Caco-2 (cell line): ENCODE results near the gene ICAM3. TPM values are rescaled to one million over a fixed set of nuclear protein-coding genes. Genes with fewer than 3 reads are reported as not detected.

Source experiments
- BruUV-seq: library from RNA; stranded (reverse); fragments of 400-500 nt; replicated peaks from 2 replicates; lab custom pipeline; 2021; lab: Mats Ljungman, UMichigan
- CTCF ChIA-PET: fragments of 300-600 bp; sonication (Branson Sonifier 250); formaldehyde crosslinking; loops from one replicate; lab custom pipeline; 2022; ENCODE audit warnings: antibody characterized with exemption; lab: Charles Lee
- POLR2A ChIA-PET: fragments of 300-600 bp; sonication (Branson Sonifier 250); formaldehyde crosslinking; loops from one replicate; lab custom pipeline; 2022; ENCODE audit warnings: antibody characterized with exemption; lab: Charles Lee
- DNase-seq, 2 experiments: peaks; one replicate each; pipeline versions ENCODE4 v3.0.0 to v3.0.0-alpha.2; 2020 to 2022
- H3K27me3 ChIP-seq: replicated peaks from 2 replicates; pipeline ENCODE4 v1.6.0; 2011; ENCODE audit warnings: low read length; ENCODE audit not compliant: control insufficient read depth, insufficient read depth
- H3K36me3 ChIP-seq: 2 replicates; pipeline ENCODE4 v1.5.1; 2011; ENCODE audit warnings: low read length; ENCODE audit not compliant: control insufficient read depth, insufficient read depth
- H3K4me1 ChIP-seq: fragments of 250-450 bp; sonication (Bioruptor Pico); 2 replicates; pipeline ENCODE4 v1.5.1; 2020; ENCODE audit warnings: mild to moderate bottlenecking
- H3K4me3 ChIP-seq: 2 replicates; pipeline ENCODE4 v1.5.1; 2011; ENCODE audit warnings: low read depth, mild to moderate bottlenecking, control low read depth, low read length
- H3K9me3 ChIP-seq: fragments of 250-450 bp; sonication (Bioruptor Pico); 2 replicates; pipeline ENCODE4 v1.5.1; 2020; ENCODE audit warnings: mild to moderate bottlenecking, moderate library complexity
- H3K27ac Mint-ChIP-seq: one replicate; pipeline ENCODE4 v1.8.0; 2022; ENCODE audit warnings: mixed read lengths; ENCODE audit not compliant: unreplicated experiment
- H3K27me3 Mint-ChIP-seq: one replicate; pipeline ENCODE4 v1.8.0; 2022; ENCODE audit warnings: mixed read lengths; ENCODE audit not compliant: insufficient read depth, unreplicated experiment
- H3K36me3 Mint-ChIP-seq: one replicate; pipeline ENCODE4 v1.8.0; 2022; ENCODE audit warnings: mild to moderate bottlenecking, mixed read lengths; ENCODE audit not compliant: insufficient read depth, unreplicated experiment
- H3K4me1 Mint-ChIP-seq: one replicate; pipeline ENCODE4 v1.8.0; 2022; ENCODE audit warnings: low read depth, mixed read lengths; ENCODE audit not compliant: unreplicated experiment
- H3K4me3 Mint-ChIP-seq: one replicate; pipeline ENCODE4 v1.8.0; 2022; ENCODE audit warnings: mild to moderate bottlenecking, moderate library complexity, mixed read lengths; ENCODE audit not compliant: unreplicated experiment
- H3K9me3 Mint-ChIP-seq: one replicate; pipeline ENCODE4 v1.8.0; 2022; ENCODE audit warnings: mixed read lengths; ENCODE audit not compliant: unreplicated experiment
- intact Hi-C: fragments of 100-400 bp; cut with micrococcal nuclease; formaldehyde crosslinking; loops from one replicate; pipeline ENCODE4 v1.10.0; 2022; ENCODE audit not compliant: unreplicated experiment
- total RNA-seq: library from RNA; stranded (reverse); gene quantifications from 2 replicates; pipeline ENCODE4 v1.2.3, GENCODE V29; 2022
- TF ChIP-seq, protein P1 (sequence below), 2 experiments: fragments of 200-600 bp in 1 of 2; IDR thresholded peaks; 1 replicate in 1 of 2; 2 replicates in 1 of 2; pipeline versions ENCODE4 v1.5.1 to v1.8.0; 2011 to 2022; ENCODE audit warnings: antibody characterized with exemption in 1 of 2, control low read depth in 1 of 2, inconsistent platforms in 1 of 2, low read depth in 1 of 2, low read length in 1 of 2, mild to moderate bottlenecking in 1 of 2, moderate library complexity in 1 of 2; ENCODE audit not compliant: insufficient read depth in 1 of 2, severe bottlenecking in 1 of 2, unreplicated experiment in 1 of 2

The ICAM3 gene
- total RNA-seq, 1 experiment from 2014 or later = 9.8 TPM

GRCh38 chr19:10329555-10329954 is 9.9 kb downstream of the ICAM3 start:
- Mint-ChIP-seq H3K4me3 (no peak overlapping the region), H3K9me3 (no peaks in the 10 kb centered on the region), H3K27ac (no peak overlapping the region), H3K4me1 (peaks cover 5% of the 10 kb centered on the region), H3K36me3 (peaks cover 70% of the 10 kb centered on the region), H3K27me3 (no peaks in the 10 kb centered on the region)
- no TSS peak for BruUV-seq
- TF ChIP-seq, protein P1, sequence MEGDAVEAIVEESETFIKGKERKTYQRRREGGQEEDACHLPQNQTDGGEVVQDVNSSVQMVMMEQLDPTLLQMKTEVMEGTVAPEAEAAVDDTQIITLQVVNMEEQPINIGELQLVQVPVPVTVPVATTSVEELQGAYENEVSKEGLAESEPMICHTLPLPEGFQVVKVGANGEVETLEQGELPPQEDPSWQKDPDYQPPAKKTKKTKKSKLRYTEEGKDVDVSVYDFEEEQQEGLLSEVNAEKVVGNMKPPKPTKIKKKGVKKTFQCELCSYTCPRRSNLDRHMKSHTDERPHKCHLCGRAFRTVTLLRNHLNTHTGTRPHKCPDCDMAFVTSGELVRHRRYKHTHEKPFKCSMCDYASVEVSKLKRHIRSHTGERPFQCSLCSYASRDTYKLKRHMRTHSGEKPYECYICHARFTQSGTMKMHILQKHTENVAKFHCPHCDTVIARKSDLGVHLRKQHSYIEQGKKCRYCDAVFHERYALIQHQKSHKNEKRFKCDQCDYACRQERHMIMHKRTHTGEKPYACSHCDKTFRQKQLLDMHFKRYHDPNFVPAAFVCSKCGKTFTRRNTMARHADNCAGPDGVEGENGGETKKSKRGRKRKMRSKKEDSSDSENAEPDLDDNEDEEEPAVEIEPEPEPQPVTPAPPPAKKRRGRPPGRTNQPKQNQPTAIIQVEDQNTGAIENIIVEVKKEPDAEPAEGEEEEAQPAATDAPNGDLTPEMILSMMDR (IDR thresholded peaks at IDR 0.05; ENCODE audit: insufficient read depth in 1 of 2, low read depth in 1 of 2, low read length in 1 of 2, severe bottlenecking in 1 of 2, unreplicated experiment in 1 of 2) = no peak
- Histone ChIP-seq H3K4me1 (no peaks in the 10 kb centered on the region; the same call in 1 of the 2 replicates), H3K27me3 (no peaks in the 10 kb centered on the region), H3K36me3 (0 out of 2 replicates have a peak, but pooled peaks cover 2% of the 10 kb centered on the region), H3K4me3 (no peak overlapping the region), H3K9me3 (no peaks in the 10 kb centered on the region)
- DNase-seq = no peak
- ChIA-PET POLR2A (interaction anchor here (0.6 kb wide), 1 partner anchor 51 kb away, joined by 3 read pairs; the partner anchor contains the start of gene TYK2), CTCF (no interaction called here)
- intact Hi-C loops = no loop called here

DNA sequence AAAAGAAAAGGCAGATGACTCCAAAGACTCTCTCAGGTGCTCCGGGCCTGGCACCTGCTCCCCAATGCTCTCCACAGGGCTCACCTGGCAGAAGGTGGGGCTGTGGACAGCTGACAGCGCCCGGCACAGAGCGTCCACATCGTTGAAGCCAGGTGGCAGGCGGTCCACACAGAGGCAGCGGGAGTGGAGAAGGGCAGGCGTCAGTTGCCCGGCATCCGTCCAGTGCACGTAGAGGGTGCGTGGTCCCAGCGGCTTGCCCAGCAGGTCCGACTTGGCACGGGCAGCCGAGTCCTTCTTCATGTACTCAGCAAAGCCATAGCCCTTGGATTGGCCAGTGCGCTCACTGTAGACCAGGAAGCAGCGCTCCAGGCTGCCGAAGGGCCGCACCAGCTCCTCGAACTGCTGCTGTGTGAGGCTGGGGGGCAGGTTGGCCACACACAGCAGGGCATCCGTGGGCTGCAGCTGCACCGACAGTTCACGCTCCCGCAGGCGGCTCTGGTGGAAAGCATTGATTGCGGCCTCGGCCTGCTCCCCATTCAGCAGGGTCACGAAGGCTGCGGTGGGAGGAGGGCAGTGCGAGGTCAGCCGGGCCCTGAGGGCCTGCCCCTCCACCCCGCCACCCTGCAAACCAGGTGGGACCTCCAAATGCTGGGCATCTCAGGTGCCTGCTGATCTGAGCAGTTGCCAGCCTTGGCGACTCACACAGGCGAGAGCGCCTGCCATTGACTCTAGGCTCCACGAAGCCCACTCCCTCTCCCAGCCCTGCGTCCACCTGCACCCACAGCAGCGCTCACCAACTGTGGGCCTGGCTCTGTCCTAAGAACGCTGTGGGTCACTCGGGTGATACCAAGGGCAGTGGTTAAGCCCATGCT is 10.6 kb downstream of the ICAM3 start:
- Mint-ChIP-seq H3K27me3 (no peaks in the 10 kb centered on the region), H3K4me1 (peaks cover 5% of the 10 kb centered on the region), H3K27ac (no peak overlapping the region), H3K4me3 (no peak overlapping the region), H3K36me3 (peaks cover 77% of the 10 kb centered on the region), H3K9me3 (no peaks in the 10 kb centered on the region)
- CTCF ChIA-PET = no interaction called here
- no peaks in the 10 kb centered on the region for H3K4me1 ChIP-seq
- DNase-seq = no peak
- H3K27me3 ChIP-seq = no peaks in the 10 kb centered on the region
- TF ChIP-seq, protein P1 (IDR thresholded peaks at IDR 0.05; ENCODE audit: insufficient read depth in 1 of 2, low read depth in 1 of 2, low read length in 1 of 2, severe bottlenecking in 1 of 2, unreplicated experiment in 1 of 2) = no peak
- intact Hi-C loops = no loop called here
- no TSS peak for BruUV-seq
- H3K36me3 ChIP-seq = 0 out of 2 replicates have a peak, but pooled peaks cover 2% of the 10 kb centered on the region
- H3K4me3 ChIP-seq = no peak overlapping the region
- POLR2A ChIA-PET = no interaction called here
- no peaks in the 10 kb centered on the region for H3K9me3 ChIP-seq

DNA sequence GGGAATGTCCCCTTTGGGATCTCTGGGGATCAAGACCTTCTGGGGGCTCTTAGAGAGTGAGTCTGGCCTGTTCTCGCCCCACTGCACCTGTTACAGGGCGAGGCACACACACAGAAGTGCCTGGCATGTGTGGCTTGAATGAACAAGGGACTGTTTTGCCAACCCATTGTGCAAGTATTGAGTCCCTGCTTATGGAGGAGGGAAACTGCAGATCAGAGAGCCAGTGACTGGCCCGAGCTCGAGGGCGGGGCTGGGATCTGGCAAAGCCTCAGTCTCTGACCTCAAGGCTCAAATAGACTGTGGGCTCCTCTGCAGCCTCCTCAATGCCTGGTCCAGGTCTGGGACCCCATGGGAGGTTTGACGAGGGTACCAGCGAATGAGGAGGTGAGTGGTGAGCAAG is 11.6 kb downstream of the ICAM3 start:
- no peaks in the 10 kb centered on the region for H3K27me3 Mint-ChIP-seq
- ChIA-PET POLR2A (no interaction called here), CTCF (no interaction called here)
- Histone ChIP-seq H3K9me3 (no peaks in the 10 kb centered on the region), H3K27me3 (no peaks in the 10 kb centered on the region), H3K4me3 (no peak overlapping the region), H3K4me1 (no peaks in the 10 kb centered on the region), H3K36me3 (0 out of 2 replicates have a peak, but pooled peaks cover 2% of the 10 kb centered on the region)
- no peaks in the 10 kb centered on the region for H3K9me3 Mint-ChIP-seq
- H3K4me3 Mint-ChIP-seq = no peak overlapping the region
- H3K4me1 Mint-ChIP-seq = peaks cover 5% of the 10 kb centered on the region
- TF ChIP-seq, protein P1 (IDR thresholded peaks at IDR 0.05; ENCODE audit: insufficient read depth in 1 of 2, low read depth in 1 of 2, low read length in 1 of 2, severe bottlenecking in 1 of 2, unreplicated experiment in 1 of 2) = no peak
- H3K36me3 Mint-ChIP-seq = peaks cover 74% of the 10 kb centered on the region
- BruUV-seq = no TSS peak
- DNase-seq = no peak
- intact Hi-C loops = no loop called here
- H3K27ac Mint-ChIP-seq = no peak overlapping the region
